H1 (cell line): ENCODE results near the gene BABAM1. TPM values are rescaled to one million over a fixed set of nuclear protein-coding genes. Genes with fewer than 3 reads are reported as not detected.

ENCODE experiments used
- BCL11A ChIP-seq, 2 experiments: IDR thresholded peaks; one replicate each; pipeline ENCODE4 v1.6.1; 2011; ENCODE audit warnings: low read depth in 2 of 2, low read length in 2 of 2, mild to moderate bottlenecking in 2 of 2
- GTF2F1 ChIP-seq: IDR thresholded peaks from 2 replicates; pipeline ENCODE4 v1.6.1; 2012; ENCODE audit warnings: low read depth, low read length, improper control_type of control experiment, borderline replicate concordance
- HDAC6 ChIP-seq: IDR thresholded peaks from one replicate; pipeline ENCODE4 v1.7.1; 2012; ENCODE audit warnings: low read depth, mild to moderate bottlenecking, inconsistent platforms, low read length, moderate library complexity
- SIX5 ChIP-seq: IDR thresholded peaks from 2 replicates; pipeline ENCODE4 v1.6.1; 2011; ENCODE audit warnings: mild to moderate bottlenecking, low read depth, low read length
- SP4 ChIP-seq: IDR thresholded peaks from 2 replicates; pipeline ENCODE4 v1.6.1; 2012; ENCODE audit warnings: low read length, inconsistent platforms
- TAF7 ChIP-seq: optimal IDR thresholded peaks from 2 replicates; pipeline ENCODE3; 2011; ENCODE audit warnings: low read depth, mild to moderate bottlenecking, inconsistent platforms, low read length, moderate library complexity, borderline replicate concordance
- polyA plus RNA-seq, 7 experiments: library from polyadenylated mRNA; depleted of rRNA in 3 of 7; stranded (reverse) in 5 of 7; unstranded in 2 of 7; fragments of >200 nt in 5 of 7; fragments of 200-250 nt in 2 of 7; gene quantifications; 1 replicate in 5 of 7; 2 replicates in 1 of 7; 4 replicates in 1 of 7; pipeline versions ENCODE4 v1.2.1 to v1.2.3, GENCODE V29; 2011 to 2013; ENCODE audit warnings: missing spikeins in 2 of 7, mixed read lengths in 2 of 7
- total RNA-seq: library from RNA; stranded (reverse); fragmentation: NEBNext Ultra II Directional; extraction: Animal tissue kit (Norgen Biotek cat#: 25700); gene quantifications from 2 replicates; pipeline ENCODE4 v1.2.1, GENCODE V29; 2021
- TF ChIP-seq, protein P1 (sequence below): IDR thresholded peaks from 2 replicates; pipeline ENCODE4 v1.6.1; 2012; ENCODE audit warnings: inconsistent platforms

The BABAM1 gene
- total and polyA plus RNA-seq, 2 of the 8 experiments (the other 6 are each of a cell fraction or from before 2014, with no cell fraction given), result 127 to 133 TPM

- TF ChIP-seq TAF7 (no peak), BCL11A (IDR thresholded peaks at IDR 0.05; ENCODE audit: low read depth in 2 of 2, low read length in 2 of 2) (no peak), GTF2F1 (no peak), HDAC6 (no peak), SIX5 (no peak), SP4 (no peak)
- TF ChIP-seq, protein P1, sequence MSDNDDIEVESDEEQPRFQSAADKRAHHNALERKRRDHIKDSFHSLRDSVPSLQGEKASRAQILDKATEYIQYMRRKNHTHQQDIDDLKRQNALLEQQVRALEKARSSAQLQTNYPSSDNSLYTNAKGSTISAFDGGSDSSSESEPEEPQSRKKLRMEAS, result no peak
Observed at GRCh38 chr19:17303940-17304267, 36.7 kb downstream of the BABAM1 start (continued).
